Inferior parietal cortex (tissue), 1 donor: ENCODE measurements around the gene CGNL1.

Experiments
- DNase-seq: peaks from one replicate; pipeline ENCODE4 v3.0.0-alpha.2; 2016; ENCODE audit errors: extremely low spot score

CGNL1 gene

GRCh38 chr15:57495554-57496165 is 119.4 kb downstream of the CGNL1 start:
- no peak for DNase-seq

- DNase-seq: no peak
Observed at GRCh38 chr15:57496594-57496945, 120.3 kb downstream of the CGNL1 start.

GRCh38 chr15:57496946-57497869 is 120.9 kb downstream of the CGNL1 start:
- no peak for DNase-seq

- DNase-seq: no peak
Observed at GRCh38 chr15:57500256-57500655, 124.0 kb downstream of the CGNL1 start.

GRCh38 chr15:57500979-57501576 is 124.8 kb downstream of the CGNL1 start:
- DNase-seq: no peak

- no peak for DNase-seq
Observed at GRCh38 chr15:57502116-57502515, 125.8 kb downstream of the CGNL1 start.

- no peak for DNase-seq
Observed at GRCh38 chr15:57503051-57503702, 126.9 kb downstream of the CGNL1 start.

GRCh38 chr15:57503911-57504598 is 127.8 kb downstream of the CGNL1 start:
- no peak for DNase-seq

- no peak for DNase-seq
Observed at GRCh38 chr15:57504599-57504940, 128.3 kb downstream of the CGNL1 start.

- no peak for DNase-seq
Observed at GRCh38 chr15:57505056-57505715, 128.9 kb downstream of the CGNL1 start.

GRCh38 chr15:57505949-57506391 is 129.7 kb downstream of the CGNL1 start:
- DNase-seq: no peak

GRCh38 chr15:57506422-57506821 is 130.1 kb downstream of the CGNL1 start:
- no peak for DNase-seq

GRCh38 chr15:57507111-57507510 is 130.8 kb downstream of the CGNL1 start:
- DNase-seq: no peak

- no peak for DNase-seq
Observed at GRCh38 chr15:57509126-57509525, 132.8 kb downstream of the CGNL1 start.

GRCh38 chr15:57509965-57510364 is 133.7 kb downstream of the CGNL1 start:
- DNase-seq: no peak

GRCh38 chr15:57510647-57511046 is 134.3 kb downstream of the CGNL1 start:
- no peak for DNase-seq

GRCh38 chr15:57516327-57517029 is 140.2 kb downstream of the CGNL1 start:
- DNase-seq: no peak

GRCh38 chr15:57517030-57517671 is 140.8 kb downstream of the CGNL1 start:
- DNase-seq: no peak

- no peak for DNase-seq
Observed at GRCh38 chr15:57518779-57519405, 142.6 kb downstream of the CGNL1 start.

GRCh38 chr15:57519806-57520205 is 143.5 kb downstream of the CGNL1 start:
- DNase-seq: no peak
